Fibroblast of skin of right quadriceps (primary cell): ENCODE data around the gene PARVA.

Source experiments
- DNase-seq: peaks from one replicate; pipeline ENCODE4 v3.0.0-alpha.2; 2013

PARVA gene

DNA sequence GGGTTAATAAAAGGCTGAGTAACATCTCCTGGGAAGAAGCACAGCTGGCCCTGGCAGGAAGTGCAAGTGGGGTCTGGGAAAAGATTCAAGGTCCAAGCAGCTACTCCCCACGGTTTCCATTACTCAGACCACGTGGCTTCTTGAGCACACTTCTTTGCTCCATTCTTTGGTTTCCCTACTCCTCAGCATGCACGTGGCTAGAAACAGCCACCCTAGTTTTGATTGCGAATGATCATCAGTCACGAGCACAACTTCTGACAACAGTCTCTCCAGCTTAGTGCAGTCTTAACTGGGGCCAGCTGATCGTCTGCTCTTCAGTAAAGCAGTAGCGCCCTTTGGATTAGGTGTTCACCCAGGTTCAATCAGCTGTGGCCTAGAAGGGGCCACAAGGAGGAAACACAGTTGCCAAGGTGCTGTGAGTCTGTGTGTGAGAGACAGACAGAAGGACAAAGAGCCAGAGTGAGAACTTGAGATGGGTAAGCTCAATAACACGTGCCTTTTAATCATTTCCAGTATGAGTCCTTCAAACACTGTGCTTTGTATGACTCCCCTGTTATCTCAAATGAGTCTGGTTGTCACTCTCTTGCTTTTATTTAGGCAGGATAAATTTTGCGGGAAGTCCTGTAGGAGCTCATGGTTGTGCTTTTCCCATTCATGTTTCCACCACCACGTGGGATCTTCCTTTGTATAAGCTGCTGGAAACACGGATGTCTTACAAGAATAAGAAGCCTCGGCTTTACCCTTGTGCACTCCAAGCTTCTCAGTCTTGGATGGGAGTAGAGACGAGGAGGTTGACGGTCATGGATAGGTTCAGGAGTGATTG, 901 bp upstream of the PARVA start:
- DNase-seq: peak; percentile 74

DNA sequence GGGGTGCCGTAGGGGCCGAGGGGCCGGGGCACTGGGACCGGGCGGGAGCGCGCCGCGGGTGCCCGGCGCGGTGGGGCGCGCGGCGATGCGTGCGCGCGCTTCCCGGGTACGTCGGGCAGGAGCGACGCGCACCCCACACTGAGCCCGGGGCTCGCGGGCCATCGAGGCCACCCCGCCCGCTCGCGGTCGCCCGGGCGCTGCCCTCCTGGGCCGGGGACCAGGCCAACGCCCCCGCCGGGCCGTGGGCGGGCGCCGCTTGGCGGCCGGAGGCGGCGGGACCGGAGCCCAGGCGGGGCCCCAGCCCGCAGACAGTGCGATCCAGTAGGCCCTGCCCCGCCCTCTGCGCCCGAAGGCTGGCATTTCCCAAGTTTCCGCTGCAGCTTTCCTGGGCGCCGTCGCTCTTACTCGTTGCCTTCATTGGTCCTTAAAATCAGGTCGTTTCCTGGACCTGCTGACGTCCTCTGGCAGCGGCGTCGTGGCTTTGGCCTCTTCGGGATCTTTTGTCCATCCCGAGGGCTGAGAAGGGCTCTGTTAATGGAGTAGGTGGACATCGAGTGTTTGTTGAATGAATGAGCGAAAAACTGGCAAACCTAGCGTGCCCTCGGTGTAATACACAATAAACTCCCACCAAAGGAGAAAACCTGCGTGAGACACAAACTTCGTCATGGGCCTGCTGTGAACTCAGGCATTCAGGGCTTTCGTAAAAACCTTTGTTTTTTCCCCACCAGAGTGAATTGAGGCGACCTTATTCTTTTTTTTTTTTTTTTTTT, 638 bp downstream of the PARVA start:
- peak; percentile 73 for DNase-seq

DNA sequence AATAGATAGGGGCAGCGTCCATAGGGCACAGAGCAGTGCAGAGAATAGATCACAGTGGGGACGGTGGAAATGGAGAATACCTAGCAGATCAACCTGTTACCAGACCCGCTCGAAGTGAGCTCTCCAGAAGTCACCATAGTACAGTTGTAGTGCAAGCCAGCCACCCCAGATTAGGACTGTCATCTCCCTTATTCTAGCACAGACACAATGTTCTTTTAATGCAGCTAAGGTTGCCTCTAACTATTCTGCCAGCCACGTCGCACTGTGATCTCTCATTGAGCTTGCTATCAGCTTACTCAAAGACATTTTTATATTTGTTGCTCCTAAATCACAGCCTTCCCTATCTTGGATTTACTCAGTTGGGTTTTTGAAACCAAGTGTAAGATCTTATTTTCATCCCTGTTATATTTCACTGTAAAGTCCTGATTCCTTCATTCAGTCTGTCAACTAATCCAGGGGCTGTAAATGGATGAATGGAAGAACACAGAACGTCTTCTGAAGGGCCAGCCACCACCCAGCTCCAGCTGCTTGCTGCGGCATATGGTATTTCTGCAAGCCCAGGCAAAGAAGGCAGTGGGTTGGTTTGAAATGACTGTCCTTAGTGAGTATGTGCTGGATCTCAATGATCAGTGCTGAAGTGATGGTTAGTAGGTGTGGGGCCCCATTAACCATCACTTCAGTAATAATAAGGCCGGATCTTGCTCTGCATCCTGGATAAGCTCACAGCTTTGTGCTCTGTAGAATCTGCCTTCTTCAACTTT, 3.4 kb downstream of the PARVA start:
- DNase-seq: no peak

DNA sequence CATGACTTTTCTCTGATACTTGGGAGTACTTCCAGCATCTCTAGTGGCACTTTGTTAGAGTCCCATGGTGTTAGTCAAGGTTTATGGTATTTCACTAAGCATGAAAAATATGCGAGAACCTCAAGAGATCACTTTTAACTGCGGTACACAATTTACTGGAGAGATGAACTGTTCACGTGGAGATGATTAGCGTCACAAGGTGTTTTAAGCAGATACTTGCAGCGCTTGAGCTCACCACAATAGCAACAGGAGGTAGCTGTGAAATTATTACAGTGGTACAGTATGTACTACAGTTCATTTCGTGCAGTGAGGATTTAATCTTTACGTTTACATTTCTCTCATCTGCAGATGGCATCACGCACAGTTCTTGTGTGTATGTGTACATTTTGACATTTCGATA, 4.5 kb downstream of the PARVA start:
- no peak for DNase-seq

DNA sequence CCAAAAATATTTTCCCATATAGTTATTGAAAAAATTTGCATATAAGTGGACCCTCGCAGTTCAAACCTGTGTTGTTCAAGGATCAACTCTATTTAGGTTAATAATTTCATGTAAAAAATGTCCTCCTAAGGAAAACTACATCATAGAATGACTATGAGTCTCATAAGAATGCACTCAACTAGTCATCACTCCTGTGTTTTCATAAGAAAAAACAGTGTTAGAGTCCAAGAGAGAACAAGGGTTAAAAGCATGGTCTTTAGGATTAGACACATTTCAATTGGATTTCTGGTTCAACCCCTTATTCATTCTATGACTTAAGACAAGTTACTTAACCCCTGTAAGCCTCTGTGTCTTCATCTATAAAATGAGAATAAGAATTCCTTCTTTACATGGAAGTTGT, 5.1 kb downstream of the PARVA start:
- no peak for DNase-seq

DNA sequence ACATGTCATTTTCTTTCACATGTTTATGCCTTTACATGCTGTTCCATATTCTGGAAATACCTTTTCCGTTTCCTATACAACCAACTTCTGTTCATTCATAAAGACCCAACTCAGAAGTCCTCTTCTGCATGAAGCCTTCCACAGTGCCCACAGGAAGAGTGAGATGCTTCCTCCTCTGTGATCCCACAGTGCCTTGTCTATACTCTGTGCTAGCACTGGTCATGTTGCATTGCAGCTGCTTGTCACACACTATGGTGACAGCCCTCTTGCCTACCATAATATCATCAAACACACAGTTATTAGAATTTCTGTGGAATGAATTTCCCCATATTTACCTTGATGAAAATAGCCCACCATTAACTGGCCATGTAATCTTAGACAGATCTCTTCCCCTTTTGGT, 8.9 kb downstream of the PARVA start:
- no peak for DNase-seq

DNA sequence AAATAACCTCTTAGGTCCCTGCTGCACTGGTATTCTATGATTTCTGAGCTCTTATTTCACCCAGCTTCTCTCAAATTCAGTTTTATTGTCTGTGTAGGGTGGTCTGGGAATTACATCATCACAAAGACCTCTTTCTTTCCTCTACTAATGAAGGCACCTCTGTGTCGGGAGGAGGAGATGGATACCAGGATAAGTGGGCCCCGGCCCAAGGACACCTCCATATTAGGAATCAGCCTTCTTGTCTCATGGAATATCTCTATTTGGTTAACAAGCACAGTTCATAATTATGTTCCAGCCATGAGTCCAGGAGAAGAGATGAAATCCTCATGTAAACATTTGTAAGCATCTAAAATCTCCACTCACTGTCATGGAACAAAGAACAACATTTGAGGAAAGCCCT, 9.4 kb downstream of the PARVA start:
- DNase-seq: no peak

DNA sequence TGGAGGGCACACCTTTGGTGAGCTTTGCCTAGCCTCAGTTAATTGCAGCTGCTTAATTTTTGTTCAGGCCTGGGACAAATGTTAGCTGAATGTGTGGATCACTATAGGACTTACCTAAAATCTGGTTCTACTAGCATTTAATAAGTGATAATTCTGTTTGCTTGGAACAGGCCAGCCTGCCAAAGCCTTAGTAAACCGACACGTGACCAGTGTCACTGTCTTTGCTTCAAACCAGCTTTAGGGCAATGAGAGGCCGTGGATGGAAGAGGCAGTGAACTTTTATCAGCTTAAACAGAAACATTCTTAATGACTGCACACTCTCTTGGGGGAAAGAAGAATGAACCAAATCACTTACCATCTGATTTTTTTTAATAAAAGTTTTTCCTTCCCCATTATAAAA, 10.8 kb downstream of the PARVA start:
- DNase-seq: no peak

DNA sequence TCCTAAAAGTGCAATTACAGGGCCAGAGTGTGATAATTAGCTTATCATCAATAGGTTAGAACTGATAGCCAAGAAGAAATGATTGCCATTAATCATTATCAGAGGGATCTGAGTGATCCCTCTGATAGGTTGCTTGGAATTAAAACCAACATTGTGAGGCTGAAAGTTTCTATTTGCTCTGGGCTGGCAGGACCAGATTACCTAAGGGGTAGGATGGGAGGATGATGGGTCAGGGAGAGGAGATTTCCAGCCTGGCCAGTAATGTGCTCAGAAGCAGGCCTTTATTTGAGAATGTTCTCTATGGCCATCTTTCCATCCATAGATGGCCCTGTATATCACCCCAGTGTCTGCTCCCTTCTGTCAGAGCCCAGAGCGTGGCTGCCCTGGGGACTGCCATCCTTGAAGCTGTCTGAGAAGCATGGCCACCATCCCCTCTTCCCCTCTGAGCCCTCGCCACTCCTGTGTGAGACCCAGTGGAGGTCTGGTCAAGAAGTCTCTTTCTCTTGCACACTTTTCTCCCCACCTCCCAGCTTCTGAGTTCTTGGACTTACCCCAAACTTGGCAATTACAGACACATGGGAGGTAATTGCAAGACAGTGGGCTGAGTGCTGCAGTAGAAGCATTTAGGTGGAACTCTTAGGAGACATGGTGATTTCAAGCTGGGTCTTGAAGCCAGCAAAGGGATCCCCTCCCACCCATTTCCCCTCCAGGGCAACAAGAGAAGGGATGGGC, 11.7 kb downstream of the PARVA start:
- DNase-seq: no peak

DNA sequence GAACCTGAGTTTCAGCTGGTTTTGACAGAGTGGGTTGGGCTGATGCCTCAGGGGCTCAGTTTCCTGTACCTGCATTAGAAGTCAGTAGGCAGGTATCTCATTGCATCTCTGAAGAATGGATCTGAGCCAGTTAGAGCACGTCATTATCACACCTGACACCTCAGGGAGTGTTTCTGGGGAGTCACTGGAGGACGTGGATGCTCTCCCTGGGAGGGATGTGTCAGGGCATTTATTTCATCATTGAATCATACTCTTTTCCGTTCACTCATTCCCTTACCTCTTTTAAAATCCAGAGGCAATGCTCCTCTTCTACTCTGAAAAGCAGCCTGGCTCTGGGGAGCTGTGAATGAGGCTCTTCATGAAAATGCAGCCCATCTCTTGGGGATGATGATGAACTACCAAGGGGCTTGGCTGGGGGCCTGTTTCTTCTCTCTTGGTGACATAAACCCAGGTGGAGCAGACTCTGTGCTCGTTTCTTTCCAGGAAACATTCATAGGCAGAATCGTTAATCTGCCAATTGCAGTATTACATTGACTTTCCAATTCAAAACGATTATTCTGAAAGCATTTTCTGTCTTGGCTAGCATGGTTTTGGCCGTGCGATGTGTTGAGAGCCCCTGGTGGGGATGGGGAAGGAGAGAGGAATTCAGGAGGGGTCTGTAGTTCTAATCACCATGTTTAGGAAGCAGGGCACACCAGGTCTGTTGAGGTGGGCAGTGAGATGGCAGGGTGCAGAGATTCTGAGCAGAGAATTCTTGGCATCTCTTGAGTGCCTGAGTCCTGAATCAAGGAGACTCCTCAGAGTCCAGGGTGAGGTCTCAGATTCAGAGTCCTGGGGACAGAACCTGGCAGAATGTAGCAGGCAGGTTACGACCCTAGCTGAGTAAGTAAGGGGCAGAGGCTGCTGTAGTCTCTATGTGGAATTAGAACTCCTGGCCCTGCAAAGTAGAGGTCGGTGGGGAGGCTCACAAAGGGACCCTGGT, 12.6 kb downstream of the PARVA start:
- no peak for DNase-seq

DNA sequence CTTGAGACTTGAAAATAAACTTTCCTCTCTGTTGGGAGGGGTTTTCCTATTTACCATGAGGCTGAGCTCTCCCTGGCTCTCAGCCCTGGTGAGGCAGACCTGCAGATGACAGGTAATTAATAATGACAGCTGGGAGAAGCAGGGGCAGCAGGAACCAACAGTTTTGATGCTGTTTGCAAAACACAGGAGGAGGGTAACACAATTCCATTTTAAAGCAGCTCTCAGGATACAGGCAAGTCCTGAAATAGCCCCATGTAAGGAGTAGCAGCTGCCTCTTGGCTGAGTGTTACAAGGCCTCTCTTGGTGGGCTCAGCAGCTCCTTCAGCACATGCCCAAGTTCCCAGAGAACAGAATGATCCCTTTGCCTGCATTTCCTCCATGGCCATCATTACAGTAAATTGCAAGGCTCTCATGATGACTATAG, 13.3 kb downstream of the PARVA start:
- no peak for DNase-seq

DNA sequence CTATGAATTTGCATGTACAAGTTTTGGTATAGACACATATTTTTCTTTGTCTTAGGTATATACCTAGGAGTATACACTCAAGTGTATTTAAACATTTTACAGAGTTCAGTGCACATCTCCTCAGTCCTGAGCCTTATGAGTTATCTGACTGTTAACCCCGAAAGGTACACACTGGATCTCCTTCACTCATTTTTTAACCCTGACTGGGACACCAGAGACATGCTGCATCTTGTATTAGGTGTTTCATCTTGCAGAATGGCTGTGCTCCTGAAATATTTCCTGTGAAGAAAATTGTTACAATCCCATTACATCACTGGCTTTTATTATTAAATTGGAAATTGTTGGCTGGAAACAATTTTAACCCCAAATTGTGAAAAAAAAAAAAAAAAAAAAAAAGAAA, 15.3 kb downstream of the PARVA start:
- DNase-seq: no peak

DNA sequence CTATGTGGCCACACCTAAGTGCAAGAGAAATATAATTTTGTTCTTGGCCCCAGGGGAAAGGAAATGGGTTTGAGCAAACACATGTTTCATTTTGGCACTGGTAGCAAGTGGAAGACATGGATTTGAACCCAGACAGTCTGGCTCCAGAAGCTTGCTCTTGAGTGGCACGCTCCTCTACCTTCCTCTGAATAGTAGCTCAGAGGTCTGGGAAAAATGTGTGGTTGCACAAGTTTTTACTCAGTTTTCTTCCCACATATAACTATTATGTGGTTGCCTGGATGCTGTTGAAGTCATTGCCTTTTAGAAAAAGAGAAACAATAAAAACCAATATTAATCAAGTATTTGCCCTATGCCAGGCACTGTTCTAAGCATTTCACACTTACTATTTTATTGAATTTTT, 16.3 kb downstream of the PARVA start:
- no peak for DNase-seq

DNA sequence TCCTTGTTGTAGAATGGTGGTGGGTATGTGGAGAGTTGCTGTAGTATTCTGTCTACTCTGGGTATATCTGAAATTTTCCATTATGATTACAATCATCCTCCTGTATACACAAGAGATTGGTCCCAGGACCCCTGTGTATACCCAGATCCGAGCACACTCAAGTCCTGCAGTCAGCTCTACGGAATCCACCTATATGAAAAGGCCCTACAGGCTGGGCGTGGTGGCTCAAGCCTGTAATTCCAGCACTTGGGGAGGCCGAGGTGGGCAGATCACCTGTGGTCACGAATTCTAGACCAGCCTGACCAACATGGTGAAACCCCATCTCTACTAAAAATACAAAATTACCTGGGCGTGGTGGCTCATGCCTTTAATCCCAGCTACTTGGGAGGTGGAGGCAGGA, 17.2 kb downstream of the PARVA start:
- DNase-seq: no peak

DNA sequence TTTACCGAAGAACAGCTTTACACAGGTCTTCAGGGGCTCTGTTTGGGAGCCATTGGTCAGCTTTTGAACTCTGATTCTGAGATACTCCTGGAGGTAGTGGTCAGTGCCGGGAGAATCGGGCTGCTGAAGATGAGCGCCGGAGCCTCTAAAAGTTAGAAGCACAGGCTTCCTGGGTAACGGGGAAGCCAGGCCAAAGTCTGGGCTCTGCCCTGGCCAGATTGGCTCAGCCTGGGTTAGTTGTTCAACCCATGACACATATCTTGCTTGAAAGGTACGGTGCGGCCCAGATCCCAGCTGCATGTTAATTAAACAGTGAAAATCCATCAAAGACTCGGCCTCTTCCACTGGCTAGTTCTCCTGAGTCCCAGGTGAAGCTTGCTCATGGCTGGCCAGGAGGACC, 18.0 kb downstream of the PARVA start:
- DNase-seq: no peak

DNA sequence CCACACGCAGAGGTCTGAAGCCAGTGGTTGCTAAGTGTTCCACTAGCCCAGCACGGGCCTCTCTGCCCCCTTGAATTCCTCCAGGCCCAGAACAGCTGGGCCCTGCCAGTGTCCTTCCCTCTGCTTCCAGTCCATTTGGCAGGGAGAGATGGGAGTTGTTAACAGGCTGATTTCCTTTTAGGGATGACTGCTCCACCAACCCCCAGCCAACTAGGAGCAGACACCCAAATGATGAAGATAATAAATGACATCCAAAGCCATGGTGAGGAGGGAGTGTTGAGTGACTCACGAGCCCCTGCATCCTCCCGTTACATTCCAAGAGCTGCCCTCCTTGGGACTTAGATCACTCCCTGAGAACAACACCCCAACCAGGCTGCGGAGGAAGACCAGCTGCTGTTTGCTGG, 20.6 kb downstream of the PARVA start:
- peak; percentile 97 for DNase-seq

DNA sequence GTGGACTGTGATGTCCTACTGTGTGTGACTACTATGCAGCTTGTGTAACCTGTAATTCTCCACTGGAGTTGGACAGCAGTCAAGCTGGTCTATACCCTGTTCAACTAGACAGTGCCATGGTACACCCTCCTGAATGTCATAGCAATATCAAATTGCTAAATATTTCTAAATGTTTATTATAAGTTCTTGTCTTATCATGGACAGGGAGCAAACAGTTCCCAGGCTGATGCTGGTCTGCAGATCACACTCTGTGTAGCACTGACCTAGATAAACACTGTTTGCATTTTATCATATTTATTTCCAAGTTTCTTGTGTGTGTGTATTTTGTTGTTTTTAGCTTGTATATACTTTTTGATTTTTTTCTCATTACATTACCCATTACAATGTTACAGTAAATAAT, 22.0 kb downstream of the PARVA start:
- DNase-seq: no peak

DNA sequence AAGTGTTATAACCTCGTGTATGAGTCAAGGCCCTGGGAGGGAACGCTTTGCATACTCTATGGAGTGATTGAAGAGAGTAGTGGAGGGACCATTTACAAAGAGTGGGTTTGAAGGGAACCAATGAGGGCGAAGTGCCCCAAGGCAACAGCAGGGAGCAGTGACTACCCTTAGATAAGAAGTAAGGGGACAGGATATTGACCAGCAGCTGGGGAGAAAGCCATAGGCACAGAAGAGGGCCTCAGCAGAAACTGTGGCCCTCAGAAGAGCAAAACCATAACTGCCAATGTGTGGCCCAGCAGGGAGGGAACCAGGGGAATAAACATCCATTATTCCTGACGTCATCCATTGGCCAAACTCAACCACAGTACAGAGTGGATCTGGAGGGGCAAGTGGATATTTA, 24.7 kb downstream of the PARVA start:
- DNase-seq: peak; percentile 35

DNA sequence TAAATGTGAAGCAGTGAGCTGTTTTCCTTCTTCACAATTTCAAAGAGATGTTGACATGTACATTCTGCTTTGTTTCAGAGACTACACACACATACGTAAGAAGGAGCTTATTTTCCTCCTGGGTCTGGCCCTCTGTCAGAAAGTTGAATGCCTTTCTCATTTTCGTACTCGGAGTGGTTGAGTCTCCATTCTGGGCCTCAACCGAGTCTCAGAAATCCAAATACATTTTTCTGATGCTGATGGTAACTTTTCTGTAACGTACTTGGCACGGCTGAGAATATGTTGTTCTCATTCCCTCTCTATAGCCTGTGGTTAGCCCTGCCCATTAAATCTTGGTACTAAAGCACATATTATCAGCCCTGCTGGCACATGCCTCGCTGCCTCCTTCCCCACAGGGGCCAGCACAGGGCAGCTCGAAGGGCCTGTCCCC, 25.3 kb downstream of the PARVA start:
- no peak for DNase-seq

DNA sequence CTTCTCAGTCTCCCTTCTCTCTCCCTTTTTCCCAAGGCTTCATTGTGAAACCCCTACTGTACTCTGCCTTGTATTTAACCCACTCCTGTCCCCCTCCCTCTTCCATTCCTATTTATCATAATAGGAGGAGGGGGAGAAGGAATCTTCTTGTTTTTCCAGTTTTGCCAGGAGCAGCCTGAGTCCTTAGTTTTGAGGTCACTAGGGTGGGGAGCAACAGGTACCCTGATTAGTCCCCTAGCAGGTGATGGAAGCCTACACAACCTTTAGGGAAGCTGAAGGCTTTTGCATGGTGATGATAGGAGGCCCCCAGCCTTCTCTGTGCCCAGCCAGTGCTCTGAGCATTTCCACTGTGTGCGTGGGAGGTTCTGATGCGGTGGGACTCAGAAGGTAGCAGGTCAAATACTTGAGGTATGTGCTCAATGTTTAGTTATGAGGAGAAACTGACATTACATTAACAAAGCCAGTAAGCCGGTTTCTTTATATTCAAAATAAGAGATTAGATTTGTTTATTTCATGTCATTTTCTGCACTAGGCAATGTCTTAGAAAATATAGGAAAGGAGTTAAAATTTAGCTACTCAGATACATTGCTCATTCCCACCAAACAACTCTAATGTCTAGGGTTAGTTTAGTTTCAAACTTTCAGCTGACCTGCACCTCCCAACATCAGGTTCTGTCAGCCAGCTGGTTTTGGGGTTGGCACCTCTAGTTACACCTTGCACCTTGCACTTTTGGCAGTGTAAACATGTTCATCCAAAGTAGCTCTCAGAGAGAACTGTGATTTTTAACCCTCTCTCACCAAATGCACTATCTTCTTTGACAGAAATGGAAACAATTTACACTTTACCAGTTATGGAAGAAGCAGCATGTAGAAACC, 26.0 kb downstream of the PARVA start:
- no peak for DNase-seq

DNA sequence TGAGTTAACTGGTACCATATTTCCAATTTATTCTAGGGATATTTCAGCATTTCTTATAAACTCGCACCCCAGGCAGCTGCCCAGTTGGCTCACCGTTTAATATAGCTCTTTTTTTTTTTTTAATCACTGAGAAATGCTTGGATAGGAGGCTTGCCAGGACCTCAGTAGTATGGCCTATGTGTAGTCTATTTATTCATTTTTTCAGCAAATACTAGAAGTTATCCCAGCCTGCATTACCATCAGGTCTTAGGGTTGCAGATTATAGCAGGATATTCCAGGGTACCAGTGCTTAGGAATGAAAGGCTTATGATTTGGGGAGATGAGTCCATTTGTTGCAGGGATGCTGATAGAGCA, 26.6 kb downstream of the PARVA start:
- no peak for DNase-seq
